OCI-LY1 (cell line): ENCODE data around the gene HORMAD2.

Experiments
- CTCF ChIP-seq: fragments of 200-600 bp; sonication (generic), shearing (Covaris generic); IDR thresholded peaks from 2 replicates; pipeline ENCODE4 v1.5.1; 2017; ENCODE audit warnings: mild to moderate bottlenecking, antibody characterized with exemption, low read length, moderate library complexity, mixed read lengths
- EZH2 ChIP-seq: fragments of 200-600 bp; sonication (generic), shearing (Covaris generic); IDR thresholded peaks from 2 replicates; pipeline ENCODE4 v1.8.0; 2017; ENCODE audit warnings: borderline replicate concordance, mixed run types, mild to moderate bottlenecking, antibody characterized with exemption, low read length, moderate library complexity, mixed read lengths

GRCh38 chr22:30127749-30128166, 47.5 kb downstream of the HORMAD2 start:
- no peak for TF ChIP-seq EZH2
- no peak for TF ChIP-seq CTCF
